Psoas muscle (tissue), 8 donors: ENCODE measurements around the gene KIF22. TPM values are rescaled to one million over a fixed set of nuclear protein-coding genes. Genes with fewer than 3 reads are reported as not detected.

Experiments used
- ATAC-seq, 4 donors: fragments of 200-7000 bp; cut with Tn5 transposase; one replicate each; pipeline ENCODE4 v1.9.1; 2020; ENCODE audit warnings: moderate library complexity in 3 of 4, mild to moderate bottlenecking in 2 of 4
- DNase-seq, 2 donors: peaks; one replicate each; pipeline ENCODE4 v3.0.0-alpha.2; 2020
- H3K27ac ChIP-seq: fragments of 200-600 bp; one replicate; pipeline ENCODE4 v1.8.0; 2022
- H3K27me3 ChIP-seq, 3 donors: fragments of 200-600 bp in 1 of 3; one replicate each; pipeline versions ENCODE4 v1.6.1 to v1.8.0; 2013 to 2022; ENCODE audit warnings: low read length in 2 of 3, mild to moderate bottlenecking in 2 of 3, moderate library complexity in 1 of 3; ENCODE audit not compliant: insufficient read depth in 3 of 3
- H3K36me3 ChIP-seq, 2 donors: fragments of 200-600 bp in 1 of 2; one replicate each; pipeline versions ENCODE4 v1.6.1 to v1.8.0; 2013 to 2022; ENCODE audit warnings: low read depth in 1 of 2, mild to moderate bottlenecking in 1 of 2, moderate library complexity in 1 of 2; ENCODE audit not compliant: insufficient read depth in 1 of 2
- H3K4me1 ChIP-seq: fragments of 200-600 bp; one replicate; pipeline ENCODE4 v1.8.0; 2022
- H3K4me3 ChIP-seq: fragments of 200-600 bp; one replicate; pipeline ENCODE4 v1.8.0; 2022; ENCODE audit warnings: mild to moderate bottlenecking
- H3K9me3 ChIP-seq: fragments of 200-600 bp; one replicate; pipeline ENCODE4 v1.8.0; 2022
- WGBS, 3 donors: extraction: QIAGEN DNeasy Blood & Tissue Kit; methylation state at CpG; one replicate each; pipeline versions ENCODE4 v1.1.6 to v1.1.7; 2013; 5-methylcytosine and 5-hydroxymethylcytosine counted together
- intact Hi-C, 2 donors: fragments of 100-400 bp; cut with DNase I; formaldehyde crosslinking; loops; one replicate each; pipeline versions ENCODE4 v1.11.0 to v1.14.2; 2022
- long read RNA-seq, 2 donors: library from polyadenylated mRNA; unstranded; transcript quantifications; one replicate each; pipeline ENCODE4 v2.0.0, GENCODE V29; 2021
- polyA plus RNA-seq, 3 donors: library from polyadenylated mRNA; stranded (reverse); fragments of 200-250 nt; gene quantifications; one replicate each; pipeline ENCODE4 v1.2.3, GENCODE V29; 2013
- total RNA-seq, 4 donors: library from RNA; stranded (reverse); fragmentation: NEBNext Ultra II Directional in 2 of 4; extraction: Animal tissue kit (Norgen Biotek cat#: 25700) in 2 of 4; gene quantifications; one replicate each; pipeline versions ENCODE4 v1.2.1 to v1.2.4, GENCODE V29; 2021 to 2023
- TF ChIP-seq, protein P1 (sequence below): fragments of 200-600 bp; IDR thresholded peaks from one replicate; pipeline ENCODE4 v1.8.0; 2022; ENCODE audit warnings: antibody characterized with exemption
- donor health status: healthy with polysubstance abuse.
- donor health status: DM: no; HTN: no; CAD: no; lungs with moderate emphysema.
- donor health status: Bipolar disorder and iron deficiency.
- donor health status: healthy.
- donor health status: DM: yes; HTN: yes; CAD: no.
- donor health status: DM: no; HTN: no; CAD: no.
- donor health status: DM: no; HTN: no; CAD: no.
- donor health status: DM: yes; HTN: yes; CAD: no.

The KIF22 gene
- total RNA-seq (10 to 100 TPM; 12.6 to 23.8 (median 14.3) TPM), polyA plus RNA-seq (10 to 100 TPM; 13.4 to 15.5 (median 15.5) TPM)
- long read RNA-seq, donor 1, partial matches to known transcripts = 32 of 35 reads
- long read RNA-seq, donor 1, other reads (novel, unspliced or antisense) = 0 of 35 reads
- long read RNA-seq, donor 2, transcript KIF22-201 (14 exons, 2,113 nt) = major isoform, 8 of 18 reads
- long read RNA-seq, donor 2, partial matches to known transcripts = 9 of 18 reads
- long read RNA-seq, donor 2, other reads (novel, unspliced or antisense) = 1 of 18 reads

DNA sequence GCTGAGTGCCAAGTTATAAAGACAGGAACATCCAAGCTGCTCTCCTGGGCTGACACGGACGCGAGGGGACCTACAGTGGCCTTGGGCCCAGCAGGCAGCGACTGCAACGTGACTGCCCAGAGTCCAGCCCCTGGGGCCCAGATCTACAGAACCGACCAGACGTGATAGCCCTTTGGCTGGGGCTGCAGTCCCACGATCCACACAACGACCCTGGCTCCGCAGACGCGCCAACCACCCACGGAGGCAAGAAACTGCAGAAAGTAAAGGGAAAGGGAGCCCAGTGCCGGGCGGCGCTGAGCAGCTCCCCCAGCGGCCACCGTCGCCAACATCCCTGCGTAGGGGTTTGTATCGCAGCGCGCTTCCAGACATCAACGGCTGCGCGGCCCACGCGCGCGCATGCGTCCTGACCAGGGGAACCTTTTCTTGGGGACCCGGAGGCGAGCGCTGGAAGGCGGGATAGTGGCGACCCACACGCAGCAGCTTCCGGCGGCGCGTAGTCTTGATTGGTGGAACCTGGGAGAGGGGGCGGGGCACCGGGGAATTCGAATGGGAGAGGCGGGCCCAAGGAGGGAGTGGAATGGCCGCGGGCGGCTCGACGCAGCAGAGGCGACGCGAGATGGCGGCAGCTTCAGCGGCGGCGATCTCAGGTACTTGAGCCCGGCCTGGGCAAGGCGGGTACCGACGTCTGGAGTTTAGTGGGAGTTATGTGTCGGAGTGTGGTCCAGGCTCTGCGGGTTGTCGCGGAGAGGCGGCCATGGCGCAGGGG, at the start of gene KIF22:
Gene KIF22 (plus strand): TSS at position 569 of the 766 bp plus-strand sequence. CDS start 9 bp downstream, at position 578.
- Histone ChIP-seq H3K4me1 (peaks cover 18% of the 10 kb centered on the region), H3K27ac (peak within 1 kb of the TSS; percentile 91), H3K27me3 (no peaks in the 10 kb centered on the region), H3K9me3 (no peaks in the 10 kb centered on the region), H3K36me3 (no peaks in the 10 kb centered on the region), H3K4me3 (peak within 1 kb of the TSS; percentile 83)
- intact Hi-C loops = loop anchor here in 1 of 2 donors (5.0 kb wide), 1 partner anchor 212 kb away; no protein-coding TSS in a partner anchor
- TF ChIP-seq, protein P1, sequence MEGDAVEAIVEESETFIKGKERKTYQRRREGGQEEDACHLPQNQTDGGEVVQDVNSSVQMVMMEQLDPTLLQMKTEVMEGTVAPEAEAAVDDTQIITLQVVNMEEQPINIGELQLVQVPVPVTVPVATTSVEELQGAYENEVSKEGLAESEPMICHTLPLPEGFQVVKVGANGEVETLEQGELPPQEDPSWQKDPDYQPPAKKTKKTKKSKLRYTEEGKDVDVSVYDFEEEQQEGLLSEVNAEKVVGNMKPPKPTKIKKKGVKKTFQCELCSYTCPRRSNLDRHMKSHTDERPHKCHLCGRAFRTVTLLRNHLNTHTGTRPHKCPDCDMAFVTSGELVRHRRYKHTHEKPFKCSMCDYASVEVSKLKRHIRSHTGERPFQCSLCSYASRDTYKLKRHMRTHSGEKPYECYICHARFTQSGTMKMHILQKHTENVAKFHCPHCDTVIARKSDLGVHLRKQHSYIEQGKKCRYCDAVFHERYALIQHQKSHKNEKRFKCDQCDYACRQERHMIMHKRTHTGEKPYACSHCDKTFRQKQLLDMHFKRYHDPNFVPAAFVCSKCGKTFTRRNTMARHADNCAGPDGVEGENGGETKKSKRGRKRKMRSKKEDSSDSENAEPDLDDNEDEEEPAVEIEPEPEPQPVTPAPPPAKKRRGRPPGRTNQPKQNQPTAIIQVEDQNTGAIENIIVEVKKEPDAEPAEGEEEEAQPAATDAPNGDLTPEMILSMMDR = peak; percentile 68
- DNase-seq (peak; percentile 99 to 100), ATAC-seq (peak; percentile 99 to 100 (median 99))
- WGBS, 3 donors = 0 to 1% (median 0%) methylated on average over 54 to 67 of the region's 67 CpGs

DNA sequence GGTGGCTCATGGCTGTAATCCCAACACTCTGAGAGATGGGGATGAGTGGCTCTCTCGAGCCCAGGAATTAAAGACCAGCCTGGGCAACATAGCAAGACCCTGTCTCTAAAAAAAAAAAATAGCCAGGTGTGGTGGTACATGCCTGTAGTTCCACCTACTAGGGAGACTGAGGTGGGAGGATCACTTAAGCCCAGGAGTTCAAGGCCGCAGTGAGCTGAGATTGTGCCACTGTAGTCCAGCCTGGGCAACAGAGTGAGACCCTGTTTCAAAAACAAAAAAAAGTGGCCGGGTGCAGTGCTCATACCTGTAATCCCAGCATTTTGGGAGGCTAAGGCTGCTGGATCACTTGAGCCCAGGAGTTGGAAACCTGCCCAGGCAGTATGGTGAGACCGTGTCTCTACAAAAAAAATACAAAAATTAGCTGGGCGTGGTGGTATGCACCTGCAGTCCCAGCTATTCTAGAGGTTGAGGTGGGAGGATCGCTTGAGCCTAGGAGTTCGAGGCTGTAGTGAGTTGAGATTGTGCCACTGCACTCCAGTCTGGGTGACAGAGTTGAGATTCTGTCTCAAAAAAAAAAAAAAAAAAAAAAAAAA, 47.8 kb upstream of the KIF22 start:
- TF ChIP-seq, protein P1 = no peak
- Histone ChIP-seq H3K27me3 (no peaks in the 10 kb centered on the region), H3K4me3 (no peak overlapping the region), H3K36me3 (no peaks in the 10 kb centered on the region), H3K27ac (no peak overlapping the region), H3K4me1 (no peaks in the 10 kb centered on the region), H3K9me3 (no peaks in the 10 kb centered on the region)
- ATAC-seq (no peak), DNase-seq (no peak)
- WGBS, 3 donors = 75 to 82% (median 78%) methylated on average over 7 of the region's 7 CpGs
- intact Hi-C loops = loop anchor here in 1 of 2 donors (10.0 kb wide), 1 partner anchor 142 kb away; no protein-coding TSS in a partner anchor

DNA sequence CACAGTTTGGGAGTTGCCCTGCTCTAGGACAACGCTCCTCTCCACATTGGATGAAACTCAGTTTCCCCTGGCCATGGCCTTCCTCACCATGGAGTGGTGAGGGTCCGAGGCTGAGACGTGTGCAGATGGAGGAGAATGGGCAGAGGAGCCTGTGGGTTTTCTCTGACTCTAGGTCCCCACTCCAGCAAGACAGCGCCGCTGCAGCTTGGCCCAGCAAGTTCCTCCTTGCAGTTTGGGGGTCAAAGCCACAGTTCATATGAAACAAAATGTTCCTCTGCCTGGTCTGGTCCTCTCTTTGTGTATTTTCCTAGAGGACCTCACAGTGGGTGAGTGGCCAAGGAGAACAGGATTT, 47.1 kb upstream of the KIF22 start:
- no peak for ATAC-seq
- no peak overlapping the region for H3K27ac ChIP-seq
- intact Hi-C loops = loop anchor here in 1 of 2 donors (10.0 kb wide), 1 partner anchor 141 kb away; no protein-coding TSS in a partner anchor
- H3K4me3 ChIP-seq = no peak overlapping the region
- H3K36me3 ChIP-seq = no peaks in the 10 kb centered on the region
- DNase-seq = no peak
- H3K4me1 ChIP-seq = no peaks in the 10 kb centered on the region
- TF ChIP-seq, protein P1 = no peak
- no peaks in the 10 kb centered on the region for H3K9me3 ChIP-seq
- WGBS, 3 donors = 77 to 91% (median 81%) methylated on average over 5 of the region's 5 CpGs
- H3K27me3 ChIP-seq = no peaks in the 10 kb centered on the region

DNA sequence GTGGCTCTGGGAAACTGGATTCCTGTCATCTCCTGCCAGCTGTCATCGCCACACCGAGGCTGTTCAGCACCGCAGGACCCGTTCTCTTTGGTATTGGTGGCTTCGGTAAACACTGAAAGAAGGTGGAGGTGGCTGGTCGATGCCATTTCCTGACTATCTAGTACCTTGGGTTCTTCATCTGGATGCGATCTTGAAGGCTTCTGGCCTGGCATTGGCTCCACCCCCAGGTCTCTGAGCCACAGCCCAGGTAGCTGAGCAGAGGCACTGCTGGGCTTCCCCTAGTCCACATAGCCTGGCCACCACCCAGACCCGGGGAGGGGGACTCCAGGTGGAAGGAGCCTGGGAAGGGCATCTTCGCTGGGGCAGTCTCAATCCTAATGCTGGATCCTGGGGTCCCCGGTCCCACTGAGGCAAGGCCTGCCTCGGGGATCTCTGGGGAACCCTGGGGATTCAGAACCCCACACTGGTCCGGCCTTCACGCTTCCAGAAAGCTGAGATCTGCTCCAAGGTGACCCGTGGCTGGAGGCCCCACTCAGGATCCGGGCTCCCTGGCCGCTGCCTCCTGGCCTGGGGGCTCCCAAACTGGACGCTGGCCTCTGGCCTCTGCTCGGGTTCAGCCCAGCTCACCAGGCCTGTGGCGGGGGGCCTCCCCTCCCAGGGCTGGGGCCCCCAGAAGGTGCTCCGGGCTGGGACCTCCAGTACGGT, 46.6 kb upstream of the KIF22 start:
- WGBS, 3 donors = 75 to 85% (median 82%) methylated on average over 21 of the region's 21 CpGs
- TF ChIP-seq, protein P1 = no peak
- no peak overlapping the region for H3K27ac ChIP-seq
- ATAC-seq = no peak
- H3K36me3 ChIP-seq = no peaks in the 10 kb centered on the region
- no peaks in the 10 kb centered on the region for H3K27me3 ChIP-seq
- no peaks in the 10 kb centered on the region for H3K9me3 ChIP-seq
- no peak overlapping the region for H3K4me3 ChIP-seq
- no peak for DNase-seq
- intact Hi-C loops = loop anchor here in 1 of 2 donors (10.0 kb wide), 1 partner anchor 141 kb away; no protein-coding TSS in a partner anchor
- no peaks in the 10 kb centered on the region for H3K4me1 ChIP-seq
